ENCODE measurements around the gene SCD. TPM values are rescaled to one million over a fixed set of nuclear protein-coding genes. Genes with fewer than 3 reads are reported as not detected.

SCD gene
- total RNA-seq, 4 donors from 2014 or later = 7.1 to 16.8 (median 9.1) TPM

DNA sequence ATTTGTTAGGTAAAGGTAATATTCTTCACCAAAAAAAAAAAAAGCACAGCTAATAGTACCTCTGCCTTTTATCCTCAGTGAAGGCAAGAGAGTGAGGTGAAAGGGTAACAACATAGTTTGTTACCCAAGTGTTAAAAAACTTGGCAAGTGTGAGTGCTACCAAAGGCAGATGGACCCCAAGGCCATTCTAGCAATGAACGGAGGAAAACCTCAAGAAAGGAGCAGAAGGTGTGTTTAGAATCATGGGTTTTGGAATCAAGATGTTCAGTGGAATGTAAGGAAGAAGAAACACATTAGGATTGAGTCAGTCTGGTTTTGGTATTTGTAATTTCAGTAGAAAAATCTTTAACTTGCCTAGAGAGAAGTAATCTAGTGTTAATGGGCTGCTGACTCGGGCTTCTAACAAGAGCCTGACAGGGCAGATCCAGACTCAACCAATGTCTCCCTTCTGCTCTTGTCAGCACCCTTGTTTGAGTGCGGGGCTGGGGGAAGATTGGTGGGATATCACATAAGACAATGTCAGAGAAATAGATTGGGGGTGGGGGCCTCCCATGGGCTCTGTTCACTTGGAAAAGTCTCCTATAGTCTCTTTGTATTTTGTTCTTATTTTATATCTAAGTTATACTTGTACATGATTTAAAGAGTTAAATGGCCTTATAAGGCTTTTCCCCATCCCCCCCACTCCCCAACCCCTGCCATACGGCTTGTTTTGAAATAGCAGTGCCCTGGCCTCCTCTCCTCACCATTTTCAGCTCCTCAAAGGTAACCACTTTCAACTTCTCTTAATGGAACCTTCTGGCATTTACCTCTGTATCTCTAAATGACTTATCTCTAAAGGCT is 44.4 kb downstream of the SCD start:
- DNase-seq (ENCODE audit: extremely low spot score) = no peak
- intact Hi-C loops (cut with DNase I) = no loop called here
- no peak overlapping the region for H3K27ac ChIP-seq (replicated peaks in 1 of 4)

DNA sequence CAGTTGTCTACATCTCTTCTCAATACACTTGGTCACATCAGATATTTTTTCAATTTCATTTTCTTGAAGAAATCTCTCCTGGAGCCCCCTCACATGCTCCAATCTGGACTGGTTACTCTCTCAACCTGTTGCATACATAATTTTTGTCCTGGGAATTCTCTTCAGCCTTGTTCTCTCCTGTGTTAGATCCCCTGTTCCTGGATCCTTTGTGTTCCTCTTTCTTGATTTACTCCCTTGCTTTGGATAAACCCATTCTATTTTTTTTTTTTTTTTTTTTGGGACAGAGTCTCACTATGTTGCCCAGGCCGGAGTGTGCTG is 45.6 kb downstream of the SCD start:
- H3K4me1 ChIP-seq = no peaks in the 10 kb centered on the region
- no peak overlapping the region for H3K27ac ChIP-seq (replicated peaks in 1 of 4)
- no peaks in the 10 kb centered on the region for H3K9me3 ChIP-seq
- TF ChIP-seq, protein P1, sequence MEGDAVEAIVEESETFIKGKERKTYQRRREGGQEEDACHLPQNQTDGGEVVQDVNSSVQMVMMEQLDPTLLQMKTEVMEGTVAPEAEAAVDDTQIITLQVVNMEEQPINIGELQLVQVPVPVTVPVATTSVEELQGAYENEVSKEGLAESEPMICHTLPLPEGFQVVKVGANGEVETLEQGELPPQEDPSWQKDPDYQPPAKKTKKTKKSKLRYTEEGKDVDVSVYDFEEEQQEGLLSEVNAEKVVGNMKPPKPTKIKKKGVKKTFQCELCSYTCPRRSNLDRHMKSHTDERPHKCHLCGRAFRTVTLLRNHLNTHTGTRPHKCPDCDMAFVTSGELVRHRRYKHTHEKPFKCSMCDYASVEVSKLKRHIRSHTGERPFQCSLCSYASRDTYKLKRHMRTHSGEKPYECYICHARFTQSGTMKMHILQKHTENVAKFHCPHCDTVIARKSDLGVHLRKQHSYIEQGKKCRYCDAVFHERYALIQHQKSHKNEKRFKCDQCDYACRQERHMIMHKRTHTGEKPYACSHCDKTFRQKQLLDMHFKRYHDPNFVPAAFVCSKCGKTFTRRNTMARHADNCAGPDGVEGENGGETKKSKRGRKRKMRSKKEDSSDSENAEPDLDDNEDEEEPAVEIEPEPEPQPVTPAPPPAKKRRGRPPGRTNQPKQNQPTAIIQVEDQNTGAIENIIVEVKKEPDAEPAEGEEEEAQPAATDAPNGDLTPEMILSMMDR (IDR thresholded peaks at IDR 0.05) = no peak
- TF ChIP-seq POLR2A (IDR thresholded peaks at IDR 0.05; ENCODE audit: low read depth) (no peak), EP300 (IDR thresholded peaks at IDR 0.05) (no peak), POLR2AphosphoS5 (IDR thresholded peaks at IDR 0.05) (no peak)
- no peak overlapping the region for H3K4me3 ChIP-seq
- intact Hi-C loops (cut with DNase I) = no loop called here
- peaks cover 0 to 4% (median 0%) of the 10 kb centered on the region in 4 donors for H3K36me3 ChIP-seq
- no peak for DNase-seq (ENCODE audit: extremely low spot score)
- 85% methylated on average over 1 of the region's 1 CpG for WGBS
- H3K27me3 ChIP-seq = no peaks in the 10 kb centered on the region

More for the DNA sequence above, 44.4 kb downstream of the SCD start:
- Histone ChIP-seq H3K9me3 (no peaks in the 10 kb centered on the region), H3K4me3 (no peak overlapping the region), H3K4me1 (no peaks in the 10 kb centered on the region), H3K36me3 (peaks cover 0 to 4% (median 0%) of the 10 kb centered on the region in 4 donors), H3K27me3 (no peaks in the 10 kb centered on the region)
- 68% methylated on average over 4 of the region's 4 CpGs for WGBS
- TF ChIP-seq POLR2A (IDR thresholded peaks at IDR 0.05; ENCODE audit: low read depth) (no peak), POLR2AphosphoS5 (IDR thresholded peaks at IDR 0.05) (no peak), EP300 (IDR thresholded peaks at IDR 0.05) (no peak)
- TF ChIP-seq, protein P1 (IDR thresholded peaks at IDR 0.05) = no peak

DNA sequence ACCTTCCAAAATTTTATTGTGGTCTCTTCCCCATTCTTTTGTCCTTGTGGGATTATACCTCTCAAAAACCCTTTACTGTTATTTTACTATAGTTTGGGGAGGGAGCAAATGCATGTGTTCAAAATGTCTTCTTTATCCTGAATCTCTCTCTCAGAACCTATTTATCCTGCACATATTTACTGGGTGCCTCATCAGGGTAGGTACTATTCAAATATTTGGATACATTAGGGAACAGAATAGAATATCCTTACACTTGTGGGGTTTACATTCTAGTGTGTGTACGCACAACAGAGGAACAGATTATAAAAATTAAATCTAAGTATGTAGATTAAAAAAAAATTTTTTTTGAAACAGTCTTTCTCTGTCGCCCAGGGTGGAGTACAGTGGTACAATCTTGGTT is 48.6 kb downstream of the SCD start:
- Histone ChIP-seq H3K9me3 (no peaks in the 10 kb centered on the region), H3K4me3 (no peak overlapping the region), H3K4me1 (no peaks in the 10 kb centered on the region), H3K36me3 (no peaks in the 10 kb centered on the region), H3K27me3 (no peaks in the 10 kb centered on the region), H3K27ac (replicated peaks in 1 of 4) (no peak overlapping the region)
- intact Hi-C loops (cut with DNase I) = no loop called here
- WGBS = 98% methylated on average over 2 of the region's 2 CpGs
- TF ChIP-seq POLR2AphosphoS5 (IDR thresholded peaks at IDR 0.05) = no peak
- no peak for TF ChIP-seq POLR2A (IDR thresholded peaks at IDR 0.05; ENCODE audit: low read depth)
- DNase-seq (ENCODE audit: extremely low spot score) = no peak

DNA sequence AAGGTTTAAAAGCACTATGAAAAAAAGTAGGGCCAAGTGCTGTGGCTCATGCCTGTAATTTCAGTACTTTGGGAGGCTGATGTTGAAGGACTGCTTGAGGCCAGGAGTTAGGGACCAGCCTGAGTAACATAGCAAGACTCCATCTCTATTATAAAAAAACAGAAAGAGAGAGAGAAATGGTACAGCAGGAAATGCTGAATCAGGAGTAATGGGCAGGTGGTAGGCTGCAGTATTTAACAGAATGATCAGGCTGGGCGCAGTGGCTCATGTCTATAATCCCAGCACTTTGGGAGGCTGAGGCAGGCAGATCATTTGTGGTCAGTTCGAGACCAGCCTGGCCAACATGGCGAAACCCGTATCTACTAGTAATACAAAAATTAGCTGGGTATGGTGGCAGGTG is 49.6 kb downstream of the SCD start:
- no peaks in the 10 kb centered on the region for H3K4me1 ChIP-seq
- no peak for TF ChIP-seq POLR2A (IDR thresholded peaks at IDR 0.05; ENCODE audit: low read depth)
- TF ChIP-seq, protein P1 (IDR thresholded peaks at IDR 0.05) = no peak
- WGBS = 95% methylated on average over 4 of the region's 4 CpGs

DNA sequence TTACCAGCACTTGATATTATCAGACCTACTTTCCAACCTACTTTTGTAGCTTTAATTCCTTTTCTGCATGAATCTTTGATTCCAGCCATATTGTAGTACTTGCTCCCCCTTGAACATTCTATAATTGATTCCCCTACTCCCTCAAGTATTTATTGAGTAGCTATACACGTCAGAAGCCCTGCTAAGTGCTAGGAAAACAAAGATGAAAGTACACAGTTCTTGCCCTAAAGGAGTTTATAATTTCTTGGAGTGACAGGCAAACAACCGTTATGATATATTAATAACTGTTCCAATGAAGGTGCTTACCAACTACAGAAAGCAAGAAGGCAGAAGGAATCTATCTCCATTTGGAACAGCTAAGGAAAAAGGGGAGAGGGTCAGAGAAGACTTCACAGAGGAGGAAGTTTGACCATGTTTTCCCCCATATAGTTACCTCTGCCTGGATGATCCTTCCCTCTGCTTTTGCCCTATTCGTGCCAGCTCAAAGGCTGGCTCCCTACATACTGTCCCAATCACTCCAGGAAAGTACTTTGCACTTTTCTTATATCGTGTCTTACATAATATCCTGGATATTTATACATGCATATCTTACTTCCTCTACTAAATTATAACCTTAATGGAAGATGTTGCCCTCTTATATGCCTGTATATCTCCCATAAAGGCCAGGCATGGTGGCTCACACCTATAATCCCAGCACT is 54.7 kb downstream of the SCD start:
- 85% methylated on average over 4 of the region's 4 CpGs for WGBS
- Histone ChIP-seq H3K4me1 (no peaks in the 10 kb centered on the region), H3K36me3 (peaks cover 0 to 4% (median 0%) of the 10 kb centered on the region in 4 donors), H3K9me3 (no peaks in the 10 kb centered on the region), H3K27me3 (no peaks in the 10 kb centered on the region), H3K4me3 (no peak overlapping the region), H3K27ac (replicated peaks in 1 of 4) (no peak overlapping the region)
- TF ChIP-seq POLR2AphosphoS5 (IDR thresholded peaks at IDR 0.05) = no peak
- intact Hi-C loops (cut with DNase I) = no loop called here
- DNase-seq (ENCODE audit: extremely low spot score) = no peak

More for the DNA sequence above, 49.6 kb downstream of the SCD start:
- no peak overlapping the region for H3K27ac ChIP-seq (replicated peaks in 1 of 4)
- intact Hi-C loops (cut with DNase I) = no loop called here
- H3K36me3 ChIP-seq = no peaks in the 10 kb centered on the region
- no peak for DNase-seq (ENCODE audit: extremely low spot score)
- no peaks in the 10 kb centered on the region for H3K27me3 ChIP-seq
- H3K9me3 ChIP-seq = no peaks in the 10 kb centered on the region
- H3K4me3 ChIP-seq = no peak overlapping the region
